SK-N-MC (cell line): ENCODE results near the gene ACOXL.

ENCODE experiments used
- EZH2 ChIP-seq: fragments of 200-600 bp; sonication (generic); IDR thresholded peaks from one replicate; pipeline ENCODE4 v1.6.1; 2017; ENCODE audit warnings: antibody characterized with exemption
- POLR2AphosphoS5 ChIP-seq: IDR thresholded peaks from 2 replicates; pipeline ENCODE4 v1.6.1; 2012; ENCODE audit warnings: mild to moderate bottlenecking, low read depth, low read length, borderline replicate concordance

- no peak for TF ChIP-seq POLR2AphosphoS5
- TF ChIP-seq EZH2, result no peak
Measured at GRCh38 chr2:110878150-110878549, 145.8 kb downstream of the ACOXL start.
